Neuronal stem cell (in vitro differentiated cells): ENCODE data around the gene KDM1B.
A peak's percentile ranks its signal among the peaks of the same experiment; 100 is the strongest.

Source experiments
- DNase-seq: peaks from one replicate; pipeline ENCODE4 v3.0.0-alpha.2; 2013; ENCODE audit warnings: low spot score
- H2AFZ ChIP-seq: one replicate; pipeline ENCODE4 v1.6.1; 2013; ENCODE audit warnings: mild to moderate bottlenecking, low read length, inconsistent platforms
- H2AK5ac ChIP-seq: 2 replicates; pipeline ENCODE4 v1.6.1; 2013; ENCODE audit warnings: low read depth, mild to moderate bottlenecking, inconsistent platforms, low read length, moderate library complexity, mixed read lengths
- H2BK120ac ChIP-seq: 2 replicates; pipeline ENCODE4 v1.6.1; 2013; ENCODE audit warnings: low read depth, mild to moderate bottlenecking, inconsistent platforms, low read length, moderate library complexity, mixed read lengths
- H2BK12ac ChIP-seq: one replicate; pipeline ENCODE4 v1.6.1; 2013; ENCODE audit warnings: low read length, inconsistent platforms
- H2BK15ac ChIP-seq: 2 replicates; pipeline ENCODE4 v1.6.1; 2013; ENCODE audit warnings: mild to moderate bottlenecking, low read length, inconsistent platforms, mixed read lengths
- H2BK5ac ChIP-seq: one replicate; pipeline ENCODE4 v1.6.1; 2013; ENCODE audit warnings: inconsistent platforms, mild to moderate bottlenecking, low read length, moderate library complexity
- H3K14ac ChIP-seq: one replicate; pipeline ENCODE4 v1.6.1; 2013; ENCODE audit warnings: low read length, inconsistent platforms
- H3K18ac ChIP-seq: 2 replicates; pipeline ENCODE4 v1.6.1; 2013; ENCODE audit warnings: low read length, inconsistent platforms
- H3K23ac ChIP-seq: 2 replicates; pipeline ENCODE4 v1.6.1; 2013; ENCODE audit warnings: low read depth, mild to moderate bottlenecking, mixed read lengths, low read length, inconsistent platforms; ENCODE audit not compliant: poor library complexity
- H3K27ac ChIP-seq: replicated peaks from 3 replicates; pipeline ENCODE4 v1.5.1; 2013; ENCODE audit warnings: low read length, inconsistent platforms
- H3K27me3 ChIP-seq, 3 experiments: 2 replicates each; pipeline ENCODE4 v1.6.1; 2013; ENCODE audit warnings: low read length in 3 of 3, mild to moderate bottlenecking in 2 of 3, inconsistent platforms in 1 of 3, low read depth in 1 of 3, mixed read lengths in 1 of 3, moderate library complexity in 1 of 3; ENCODE audit not compliant: control insufficient read depth in 3 of 3, insufficient read depth in 3 of 3
- H3K36me3 ChIP-seq, 2 donors: replicated peaks in 1 of 2; 2 replicates each; pipeline ENCODE4 v1.6.1; 2013; ENCODE audit warnings: low read length in 2 of 2; ENCODE audit not compliant: control insufficient read depth in 2 of 2, insufficient read depth in 2 of 2
- H3K4ac ChIP-seq: 2 replicates; pipeline ENCODE4 v1.6.1; 2013; ENCODE audit warnings: inconsistent platforms, mild to moderate bottlenecking, low read length, moderate library complexity
- H3K4me1 ChIP-seq, 2 donors: 1 replicate in 1 of 2; 2 replicates in 1 of 2; pipeline ENCODE4 v1.6.1; 2013; ENCODE audit warnings: low read length in 2 of 2, low read depth in 1 of 2; ENCODE audit not compliant: control insufficient read depth in 2 of 2, insufficient read depth in 1 of 2
- H3K4me2 ChIP-seq: one replicate; pipeline ENCODE4 v1.6.1; 2013; ENCODE audit warnings: mild to moderate bottlenecking, low read length, inconsistent platforms; ENCODE audit not compliant: insufficient read depth, poor library complexity, severe bottlenecking
- H3K4me3 ChIP-seq, 2 donors: 2 replicates each; pipeline ENCODE4 v1.5.1; 2013; ENCODE audit warnings: low read length in 2 of 2, mild to moderate bottlenecking in 2 of 2, inconsistent platforms in 1 of 2, moderate library complexity in 1 of 2
- H3K79me1 ChIP-seq: one replicate; pipeline ENCODE4 v1.6.1; 2013; ENCODE audit warnings: low read depth, mild to moderate bottlenecking, inconsistent platforms, low read length, moderate library complexity
- H3K9ac ChIP-seq: one replicate; pipeline ENCODE4 v1.6.1; 2013; ENCODE audit warnings: mild to moderate bottlenecking, low read depth, low read length, inconsistent platforms; ENCODE audit not compliant: poor library complexity
- H3K9me3 ChIP-seq, 2 donors: replicated peaks in 1 of 2; 2 replicates each; pipeline versions ENCODE3 to v1.6.1; 2013; ENCODE audit warnings: low read length in 2 of 2, mild to moderate bottlenecking in 2 of 2, inconsistent platforms in 1 of 2, low read depth in 1 of 2, mixed read lengths in 1 of 2, moderate library complexity in 1 of 2; ENCODE audit not compliant: control insufficient read depth in 2 of 2, insufficient read depth in 1 of 2
- H4K8ac ChIP-seq: one replicate; pipeline ENCODE4 v1.6.1; 2013; ENCODE audit warnings: low read depth, mild to moderate bottlenecking, inconsistent platforms, low read length, moderate library complexity
- H4K91ac ChIP-seq: one replicate; pipeline ENCODE4 v1.6.1; 2013; ENCODE audit warnings: low read length, low read depth, mild to moderate bottlenecking, inconsistent platforms; ENCODE audit not compliant: poor library complexity
- WGBS, 2 donors: extraction: QIAGEN DNeasy Blood & Tissue Kit; methylation state at CpG; one replicate each; pipeline ENCODE4 v1.1.7; 2013; ENCODE audit warnings: missing lambda C conversion rate in 2 of 2, mixed read lengths in 1 of 2; ENCODE audit not compliant: insufficient read length in 2 of 2, insufficient replicate concordance in 1 of 2; ENCODE audit errors: extremely low coverage in 2 of 2; 5-methylcytosine and 5-hydroxymethylcytosine counted together

Gene KDM1B

GRCh38 chr6:18253635-18254034, 98.4 kb downstream of the KDM1B start:
- no peak overlapping the region for H3K9ac ChIP-seq
- no peak overlapping the region for H2BK15ac ChIP-seq
- no peak overlapping the region for H2AFZ ChIP-seq
- no peak for DNase-seq
- no peak overlapping the region for H4K91ac ChIP-seq
- no peak overlapping the region for H3K27ac ChIP-seq
- H3K4me1 ChIP-seq = no peaks in the 10 kb centered on the region
- H2BK5ac ChIP-seq = no peak overlapping the region
- H3K4ac ChIP-seq = no peak overlapping the region
- H3K79me1 ChIP-seq = no peaks in the 10 kb centered on the region
- peaks cover 18 to 98% of the 10 kb centered on the region in 2 donors for H3K36me3 ChIP-seq
- no peak overlapping the region for H2BK120ac ChIP-seq
- H3K18ac ChIP-seq = no peak overlapping the region
- no peak overlapping the region for H2AK5ac ChIP-seq
- no peaks in the 10 kb centered on the region for H3K9me3 ChIP-seq
- no peak overlapping the region for H3K4me3 ChIP-seq
- no CpG with 5 or more reads among the region's 5 CpGs for WGBS, 2 donors
- no peak overlapping the region for H4K8ac ChIP-seq
- no peak overlapping the region for H3K4me2 ChIP-seq
- no peak overlapping the region for H2BK12ac ChIP-seq
- H3K27me3 ChIP-seq = no peaks in the 10 kb centered on the region
- H3K14ac ChIP-seq = no peak overlapping the region
- H3K23ac ChIP-seq = no peak overlapping the region

- Histone ChIP-seq H3K23ac (no peak overlapping the region), H2BK5ac (no peak overlapping the region), H3K4ac (no peak overlapping the region), H3K27ac (no peak overlapping the region), H3K14ac (no peak overlapping the region), H3K4me2 (no peak overlapping the region), H3K4me1 (no peaks in the 10 kb centered on the region), H3K79me1 (no peaks in the 10 kb centered on the region), H4K91ac (no peak overlapping the region), H2BK12ac (no peak overlapping the region), H3K4me3 (no peak overlapping the region), H2BK15ac (no peak overlapping the region), H2AFZ (no peak overlapping the region), H3K18ac (no peak overlapping the region), H3K36me3 (peaks cover 15 to 97% of the 10 kb centered on the region in 2 donors), H3K27me3 (no peaks in the 10 kb centered on the region), H2AK5ac (no peak overlapping the region), H4K8ac (no peak overlapping the region), H2BK120ac (no peak overlapping the region), H3K9me3 (peaks cover 0 to 6% of the 10 kb centered on the region in 2 donors), H3K9ac (no peak overlapping the region)
- no CpG with 5 or more reads among the region's 6 CpGs for WGBS, 2 donors
- DNase-seq = no peak
These were observed 99.6 kb downstream of the KDM1B start for GRCh38 chr6:18254793-18255192.

GRCh38 chr6:18259675-18260447, 104.6 kb downstream of the KDM1B start:
- no peaks in the 10 kb centered on the region for H3K27me3 ChIP-seq
- H3K4me1 ChIP-seq = peaks cover 2 to 12% of the 10 kb centered on the region in 2 donors
- no peak overlapping the region for H3K4me3 ChIP-seq
- no peak overlapping the region for H3K18ac ChIP-seq
- H2BK12ac ChIP-seq = no peak overlapping the region
- H3K27ac ChIP-seq = no peak overlapping the region
- no peak overlapping the region for H3K14ac ChIP-seq
- no CpG with 5 or more reads among the region's 4 CpGs for WGBS, 2 donors
- no peak overlapping the region for H3K9ac ChIP-seq
- H2AK5ac ChIP-seq = no peak overlapping the region
- H3K79me1 ChIP-seq = no peaks in the 10 kb centered on the region
- peaks cover 4 to 84% of the 10 kb centered on the region in 2 donors for H3K36me3 ChIP-seq
- no peak overlapping the region for H3K4me2 ChIP-seq
- peaks cover 0 to 25% of the 10 kb centered on the region in 2 donors for H3K9me3 ChIP-seq
- no peak overlapping the region for H2BK5ac ChIP-seq
- no peak overlapping the region for H3K23ac ChIP-seq
- no peak overlapping the region for H2BK15ac ChIP-seq
- H4K8ac ChIP-seq = no peak overlapping the region
- H2AFZ ChIP-seq = no peak overlapping the region
- no peak overlapping the region for H4K91ac ChIP-seq
- DNase-seq = no peak
- no peak overlapping the region for H2BK120ac ChIP-seq
- no peak overlapping the region for H3K4ac ChIP-seq

GRCh38 chr6:18260448-18261106, 105.4 kb downstream of the KDM1B start:
- Histone ChIP-seq H2AK5ac (no peak overlapping the region), H3K4me2 (peak overlapping the region; percentile 29), H2BK12ac (no peak overlapping the region), H3K36me3 (peaks cover 3 to 77% of the 10 kb centered on the region in 2 donors), H3K9me3 (peaks cover 0 to 25% of the 10 kb centered on the region in 2 donors), H2BK120ac (no peak overlapping the region), H3K27me3 (no peaks in the 10 kb centered on the region), H4K91ac (no peak overlapping the region), H4K8ac (no peak overlapping the region), H3K14ac (no peak overlapping the region), H2BK5ac (no peak overlapping the region), H2AFZ (no peak overlapping the region), H3K79me1 (no peaks in the 10 kb centered on the region), H3K4me1 (peaks cover 7 to 14% of the 10 kb centered on the region in 2 donors), H3K4me3 (no peak overlapping the region), H3K18ac (no peak overlapping the region), H2BK15ac (no peak overlapping the region), H3K27ac (no peak overlapping the region), H3K4ac (no peak overlapping the region), H3K23ac (no peak overlapping the region), H3K9ac (no peak overlapping the region)
- no CpG with 5 or more reads among the region's 4 CpGs for WGBS, 2 donors
- no peak for DNase-seq
